ENCODE measurements around the gene TMCC1. TPM values are rescaled to one million over a fixed set of nuclear protein-coding genes. Genes with fewer than 3 reads are reported as not detected.

Gene TMCC1
- total and polyA plus RNA-seq, 4 donors, result 10.2 to 60.0 (median 11.0) TPM

DNA sequence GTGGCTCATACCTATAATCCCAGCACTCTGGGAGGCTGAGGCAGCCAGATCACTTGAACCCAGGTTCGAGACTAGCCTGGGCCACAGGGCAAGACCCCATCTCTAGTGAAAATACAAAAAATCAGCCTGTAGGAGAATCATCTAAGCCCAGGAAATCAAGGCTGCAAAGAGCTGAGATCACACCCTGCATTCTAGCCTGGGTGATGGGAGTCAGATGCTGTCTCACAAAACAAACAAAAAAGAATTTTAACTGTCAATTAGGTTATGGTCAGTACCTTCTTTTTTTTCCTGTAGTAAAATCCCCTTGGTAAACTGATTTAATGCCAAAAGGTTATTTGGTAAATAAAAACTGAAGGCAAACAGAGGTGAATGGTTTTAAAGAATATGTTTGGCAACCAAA, 29.0 kb downstream of the TMCC1 start:
- H3K27me3 ChIP-seq (ENCODE audit: control insufficient read depth in 4 of 4, insufficient read depth in 4 of 4, low read length in 3 of 4), result no peaks in the 10 kb centered on the region
- TF ChIP-seq TAF1 (conservative IDR thresholded peaks at IDR 0.05) (no peak), ATF3 (IDR thresholded peaks at IDR 0.05) (no peak), RXRA (IDR thresholded peaks at IDR 0.05) (no peak), HNF4A (conservative IDR thresholded peaks at IDR 0.05) (no peak), FOXA1 (IDR thresholded peaks at IDR 0.05) (no peak), MAX (IDR thresholded peaks at IDR 0.05) (no peak), GABPA (IDR thresholded peaks at IDR 0.05 in 1 of 2, conservative IDR thresholded peaks at IDR 0.05 in 1 of 2) (no peak), HNF4G (IDR thresholded peaks at IDR 0.05) (no peak), YY1 (IDR thresholded peaks at IDR 0.05) (no peak), RAD21 (IDR thresholded peaks at IDR 0.05) (no peak), EGR1 (IDR thresholded peaks at IDR 0.05; ENCODE audit: low read depth in 2 of 2) (no peak), NR2F2 (IDR thresholded peaks at IDR 0.05) (no peak), ZBTB33 (IDR thresholded peaks at IDR 0.05) (no peak), SP1 (IDR thresholded peaks at IDR 0.05) (no peak), FOXA2 (IDR thresholded peaks at IDR 0.05) (no peak)
- TF ChIP-seq, protein P1, sequence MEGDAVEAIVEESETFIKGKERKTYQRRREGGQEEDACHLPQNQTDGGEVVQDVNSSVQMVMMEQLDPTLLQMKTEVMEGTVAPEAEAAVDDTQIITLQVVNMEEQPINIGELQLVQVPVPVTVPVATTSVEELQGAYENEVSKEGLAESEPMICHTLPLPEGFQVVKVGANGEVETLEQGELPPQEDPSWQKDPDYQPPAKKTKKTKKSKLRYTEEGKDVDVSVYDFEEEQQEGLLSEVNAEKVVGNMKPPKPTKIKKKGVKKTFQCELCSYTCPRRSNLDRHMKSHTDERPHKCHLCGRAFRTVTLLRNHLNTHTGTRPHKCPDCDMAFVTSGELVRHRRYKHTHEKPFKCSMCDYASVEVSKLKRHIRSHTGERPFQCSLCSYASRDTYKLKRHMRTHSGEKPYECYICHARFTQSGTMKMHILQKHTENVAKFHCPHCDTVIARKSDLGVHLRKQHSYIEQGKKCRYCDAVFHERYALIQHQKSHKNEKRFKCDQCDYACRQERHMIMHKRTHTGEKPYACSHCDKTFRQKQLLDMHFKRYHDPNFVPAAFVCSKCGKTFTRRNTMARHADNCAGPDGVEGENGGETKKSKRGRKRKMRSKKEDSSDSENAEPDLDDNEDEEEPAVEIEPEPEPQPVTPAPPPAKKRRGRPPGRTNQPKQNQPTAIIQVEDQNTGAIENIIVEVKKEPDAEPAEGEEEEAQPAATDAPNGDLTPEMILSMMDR (IDR thresholded peaks at IDR 0.05; ENCODE audit: low read depth, low read length, missing input control), result no peak
- no peak overlapping the region for H3K4me3 ChIP-seq (ENCODE audit: low read depth in 1 of 3, low read length in 3 of 3)
- H3K36me3 ChIP-seq (ENCODE audit: control insufficient read depth in 4 of 4, insufficient read depth in 3 of 4, low read depth in 1 of 4, low read length in 3 of 4), result no peaks in the 10 kb centered on the region
- no peak for DNase-seq (ENCODE audit: low spot score)
- WGBS, result 97% methylated on average over 1 of the region's 1 CpG
- H3K9ac ChIP-seq (ENCODE audit: low read depth in 1 of 2, low read length in 2 of 2), result no peak overlapping the region
- H3K4me1 ChIP-seq (ENCODE audit: control insufficient read depth in 4 of 4, insufficient read depth in 4 of 4, low read length in 3 of 4), result peaks cover 0 to 2% (median 0%) of the 10 kb centered on the region in 4 donors
- H3K27ac ChIP-seq (ENCODE audit: low read depth in 1 of 2, low read length in 2 of 2), result no peak overlapping the region
- H3K9me3 ChIP-seq (ENCODE audit: control insufficient read depth in 4 of 4, low read length in 3 of 4), result no peaks in the 10 kb centered on the region

DNA sequence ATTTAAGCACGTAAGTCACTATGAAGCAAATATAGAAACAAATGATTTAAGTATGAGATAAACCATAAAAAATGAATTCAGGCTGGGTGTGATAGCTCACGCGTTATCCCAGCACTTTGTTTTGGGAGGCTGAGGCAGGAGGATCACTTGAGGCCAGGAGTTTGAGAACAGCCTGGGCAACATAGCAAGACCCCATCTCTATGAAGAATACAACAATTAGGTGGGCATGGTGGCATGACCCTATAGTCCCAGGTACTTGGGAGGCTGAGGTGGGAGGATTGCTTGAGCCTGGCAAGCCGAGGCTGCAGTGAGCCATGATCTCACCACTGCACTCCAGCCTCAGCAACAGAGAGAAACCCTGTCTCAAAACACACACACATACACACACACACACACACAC, 34.2 kb downstream of the TMCC1 start:
- H3K9ac ChIP-seq (ENCODE audit: low read depth in 1 of 2, low read length in 2 of 2), result no peak overlapping the region
- H3K4me3 ChIP-seq (ENCODE audit: low read depth in 1 of 3, low read length in 3 of 3), result no peak overlapping the region
- TF ChIP-seq HNF4A (conservative IDR thresholded peaks at IDR 0.05), result no peak
- TF ChIP-seq, protein P1 (IDR thresholded peaks at IDR 0.05; ENCODE audit: low read depth, low read length, missing input control), result no peak
- no peak for TF ChIP-seq GABPA (IDR thresholded peaks at IDR 0.05 in 1 of 2, conservative IDR thresholded peaks at IDR 0.05 in 1 of 2)
- TF ChIP-seq NR2F2 (IDR thresholded peaks at IDR 0.05), result no peak
- no peak for TF ChIP-seq MAX (IDR thresholded peaks at IDR 0.05)
- TF ChIP-seq FOXA2 (IDR thresholded peaks at IDR 0.05), result no peak
- no peak for TF ChIP-seq REST (IDR thresholded peaks at IDR 0.05)
- no peak for TF ChIP-seq TAF1 (conservative IDR thresholded peaks at IDR 0.05)
- no peak for TF ChIP-seq RAD21 (IDR thresholded peaks at IDR 0.05)
- no peak for TF ChIP-seq RXRA (IDR thresholded peaks at IDR 0.05)
- H3K36me3 ChIP-seq (ENCODE audit: control insufficient read depth in 4 of 4, insufficient read depth in 3 of 4, low read depth in 1 of 4, low read length in 3 of 4), result no peaks in the 10 kb centered on the region
- H3K27me3 ChIP-seq (ENCODE audit: control insufficient read depth in 4 of 4, insufficient read depth in 4 of 4, low read length in 3 of 4), result no peaks in the 10 kb centered on the region
- no peak overlapping the region for H3K27ac ChIP-seq (ENCODE audit: low read depth in 1 of 2, low read length in 2 of 2)
- peaks cover 0 to 4% (median 0%) of the 10 kb centered on the region in 4 donors for H3K4me1 ChIP-seq (ENCODE audit: control insufficient read depth in 4 of 4, insufficient read depth in 4 of 4, low read length in 3 of 4)
- no peaks in the 10 kb centered on the region for H3K9me3 ChIP-seq (ENCODE audit: control insufficient read depth in 4 of 4, low read length in 3 of 4)
- 99% methylated on average over 4 of the region's 4 CpGs for WGBS
- DNase-seq (ENCODE audit: low spot score), result no peak

Data from liver (tissue), 9 donors.